ENCODE data around the gene COL18A1.
"Not testable (repeated sequence)": the region's sequence is repeated elsewhere in the genome, so short reads cannot be mapped to it uniquely, and the experiment has no call there.

The COL18A1 gene

GRCh38 chr21:45557616-45558043 lies 152.7 kb downstream of the COL18A1 start:
- DNase-seq (ENCODE audit: low read depth) = no peak
- TF ChIP-seq CTCF (conservative IDR thresholded peaks at IDR 0.05; ENCODE audit: control insufficient read depth, insufficient read depth, low read depth, low read length) = no peak
- H3K4me3 ChIP-seq (ENCODE audit: control insufficient read depth, low read depth, low read length) = no peak overlapping the region

GRCh38 chr21:45558044-45558721 lies 153.2 kb downstream of the COL18A1 start:
- DNase-seq (ENCODE audit: low read depth) = no peak
- TF ChIP-seq CTCF (conservative IDR thresholded peaks at IDR 0.05; ENCODE audit: control insufficient read depth, insufficient read depth, low read depth, low read length) = no peak
- no peak overlapping the region for H3K4me3 ChIP-seq (ENCODE audit: control insufficient read depth, low read depth, low read length)

GRCh38 chr21:45559216-45560105 lies 154.5 kb downstream of the COL18A1 start:
- DNase-seq (ENCODE audit: low read depth) = no peak
- H3K4me3 ChIP-seq (ENCODE audit: control insufficient read depth, low read depth, low read length) = no peak overlapping the region
- TF ChIP-seq CTCF (conservative IDR thresholded peaks at IDR 0.05; ENCODE audit: control insufficient read depth, insufficient read depth, low read depth, low read length) = no peak

GRCh38 chr21:45560106-45561021 lies 155.4 kb downstream of the COL18A1 start:
- no peak overlapping the region for H3K4me3 ChIP-seq (ENCODE audit: control insufficient read depth, low read depth, low read length)
- no peak for TF ChIP-seq CTCF (conservative IDR thresholded peaks at IDR 0.05; ENCODE audit: control insufficient read depth, insufficient read depth, low read depth, low read length)
- DNase-seq (ENCODE audit: low read depth) = no peak

GRCh38 chr21:45561241-45561640 lies 156.3 kb downstream of the COL18A1 start:
- not testable (repeated sequence) for H3K4me3 ChIP-seq (ENCODE audit: control insufficient read depth, low read depth, low read length); DNase-seq (ENCODE audit: low read depth)

GRCh38 chr21:45562402-45562801 lies 157.4 kb downstream of the COL18A1 start:
- no peak for TF ChIP-seq CTCF (conservative IDR thresholded peaks at IDR 0.05; ENCODE audit: control insufficient read depth, insufficient read depth, low read depth, low read length)
- no peak overlapping the region for H3K4me3 ChIP-seq (ENCODE audit: control insufficient read depth, low read depth, low read length)
- DNase-seq (ENCODE audit: low read depth) = no peak

Measured in fibroblast of mammary gland (primary cell).